Stimulated activated CD4-positive, alpha-beta T cell treated with anti-CD3 and anti-CD28 coated beads, Interleukin-12 subunit alpha, Interleukin-12 subunit beta, amount 100 ng/mL, for 48 hours (primary cell): ENCODE measurements around the gene STMN1.

ENCODE experiments used
- DNase-seq, 3 donors: peaks; one replicate each; pipeline ENCODE4 v3.0.0-alpha.2; 2020; ENCODE audit warnings: low read depth in 2 of 3, low spot score in 1 of 3

STMN1 gene

GRCh38 chr1:25896266-25896665, 10.0 kb downstream of the STMN1 start:
- DNase-seq = no peak

GRCh38 chr1:25895365-25895990, 10.7 kb downstream of the STMN1 start:
- DNase-seq = peak; percentile 80 to 86 (median 83)

- no peak for DNase-seq
These were observed 13.1 kb downstream of the STMN1 start for GRCh38 chr1:25893116-25893515.

GRCh38 chr1:25891606-25892005, 14.6 kb downstream of the STMN1 start:
- no peak for DNase-seq

GRCh38 chr1:25890239-25891034, 15.8 kb downstream of the STMN1 start:
- no peak for DNase-seq

- DNase-seq = no peak
These were observed 16.7 kb downstream of the STMN1 start for GRCh38 chr1:25889470-25889869.

GRCh38 chr1:25888426-25888987, 17.7 kb downstream of the STMN1 start:
- no peak for DNase-seq

- DNase-seq = no peak
These were observed 20.6 kb downstream of the STMN1 start for GRCh38 chr1:25885602-25886001.

- DNase-seq = no peak
These were observed 25.0 kb downstream of the STMN1 start for GRCh38 chr1:25881266-25881665.

- DNase-seq = no peak
These were observed 25.7 kb downstream of the STMN1 start for GRCh38 chr1:25880518-25880917.

GRCh38 chr1:25879675-25880074, 26.5 kb downstream of the STMN1 start:
- no peak for DNase-seq

- DNase-seq = no peak
These were observed 27.5 kb downstream of the STMN1 start for GRCh38 chr1:25878690-25879089.

GRCh38 chr1:25877155-25877554, 29.1 kb downstream of the STMN1 start:
- no peak for DNase-seq

- no peak for DNase-seq
These were observed 29.5 kb downstream of the STMN1 start for GRCh38 chr1:25876693-25877077.

- no peak for DNase-seq
These were observed 30.1 kb downstream of the STMN1 start for GRCh38 chr1:25875856-25876692.

- peak; percentile 16 to 59 (median 35) for DNase-seq
These were observed 30.9 kb downstream of the STMN1 start, which contains the start of gene PAQR7 for GRCh38 chr1:25875154-25875855. TSS of gene PAQR7 (minus strand) at chr1:25875708. CDS start at chr1:25863839, 11,869 bp downstream.

- DNase-seq = no peak
These were observed 31.5 kb downstream of the STMN1 start for GRCh38 chr1:25874635-25875153.

- no peak for DNase-seq
These were observed 32.0 kb downstream of the STMN1 start for GRCh38 chr1:25874209-25874608.

- no peak for DNase-seq
These were observed 33.1 kb downstream of the STMN1 start for GRCh38 chr1:25873120-25873519.

GRCh38 chr1:25872713-25873112, 33.5 kb downstream of the STMN1 start:
- no peak for DNase-seq
